Left kidney (tissue), 1 donor: Measurements from ENCODE around the gene SPATA32. TPM values are rescaled to one million over a fixed set of nuclear protein-coding genes. Genes with fewer than 3 reads are reported as not detected.

Source experiments
- polyA plus RNA-seq: library from polyadenylated mRNA; unstranded; fragments of 120-200 nt; gene quantifications from one replicate; pipeline ENCODE4 v1.2.1, GENCODE V29; 2013; ENCODE audit not compliant: insufficient read length

SPATA32 gene
- polyA plus RNA-seq, 1 donor, result 0.38 TPM

Other genes with a start within 250 kb of the SPATA32 start
- gene DCAKD, start 210.5 kb downstream of the SPATA32 start, polyA plus RNA-seq, result 55.3 TPM
- gene NMT1, start 200.8 kb downstream of the SPATA32 start, polyA plus RNA-seq, result 71.5 TPM
- 20.5 TPM for gene PLCD3, start 129.6 kb downstream of the SPATA32 start, polyA plus RNA-seq
- gene ACBD4, start 126.4 kb downstream of the SPATA32 start, polyA plus RNA-seq, result 11.8 TPM
- 43.8 TPM for gene HEXIM1, start 113.6 kb downstream of the SPATA32 start, polyA plus RNA-seq
- gene HEXIM2, start 100.2 kb downstream of the SPATA32 start, polyA plus RNA-seq, result 11.3 TPM
- 5.7 TPM for gene FMNL1, start 40.2 kb downstream of the SPATA32 start, polyA plus RNA-seq
- 5.1 TPM for gene MAP3K14, start 54.9 kb upstream of the SPATA32 start, polyA plus RNA-seq
- 16.1 TPM for gene ARHGAP27, start 170.8 kb upstream of the SPATA32 start, polyA plus RNA-seq
- 14.3 TPM for gene PLEKHM1, start 228.6 kb upstream of the SPATA32 start, polyA plus RNA-seq